Heart left ventricle (tissue), 16 donors: ENCODE results near the gene ANAPC10. TPM values are rescaled to one million over a fixed set of nuclear protein-coding genes. Genes with fewer than 3 reads are reported as not detected.

Experiments used
- ATAC-seq, 4 donors: fragments of 200-7000 bp; cut with Tn5 transposase; one replicate each; pipeline ENCODE4 v1.9.1; 2020 to 2022; ENCODE audit warnings: moderate library complexity in 4 of 4, mild to moderate bottlenecking in 3 of 4, moderate number of reproducible peaks in 1 of 4
- DNase-seq, 5 donors: peaks; one replicate each; pipeline ENCODE4 v3.0.0-alpha.2; 2020
- H3K27ac ChIP-seq, 12 donors: fragments of 200-600 bp; sonication (generic) in 4 of 12; one replicate each; pipeline versions ENCODE4 v1.5.0 to v1.8.0; 2016 to 2022; ENCODE audit warnings: mild to moderate bottlenecking in 2 of 12
- H3K27me3 ChIP-seq, 9 donors: fragments of 200-600 bp; sonication (generic) in 2 of 9; one replicate each; pipeline versions ENCODE4 v1.5.1 to v1.8.0; 2016 to 2022; ENCODE audit warnings: mild to moderate bottlenecking in 3 of 9
- H3K36me3 ChIP-seq, 9 donors: fragments of 200-600 bp; sonication (generic) in 2 of 9; one replicate each; pipeline versions ENCODE4 v1.5.0 to v1.8.0; 2018 to 2022; ENCODE audit warnings: mild to moderate bottlenecking in 2 of 9
- H3K4me1 ChIP-seq, 12 donors: fragments of 200-600 bp; sonication (generic) in 4 of 12; one replicate each; pipeline versions ENCODE4 v1.5.0 to v1.8.0; 2016 to 2022; ENCODE audit warnings: mild to moderate bottlenecking in 3 of 12
- H3K4me3 ChIP-seq, 12 donors: fragments of 200-600 bp; sonication (generic) in 4 of 12; one replicate each; pipeline versions ENCODE4 v1.5.0 to v1.8.0; 2017 to 2022; ENCODE audit warnings: mild to moderate bottlenecking in 9 of 12, moderate library complexity in 4 of 12
- H3K9me3 ChIP-seq, 12 donors: fragments of 200-600 bp; sonication (generic) in 4 of 12; one replicate each; pipeline versions ENCODE4 v1.5.0 to v1.8.0; 2016 to 2022; ENCODE audit warnings: mild to moderate bottlenecking in 1 of 12
- CTCF ChIP-seq, 12 donors: fragments of 200-600 bp; sonication (generic) in 4 of 12; IDR thresholded peaks; one replicate each; pipeline versions ENCODE4 v1.5.0 to v1.8.0; 2018 to 2022; ENCODE audit warnings: antibody characterized with exemption in 12 of 12, mild to moderate bottlenecking in 5 of 12
- POLR2A ChIP-seq, 2 donors: fragments of 450-650 bp; IDR thresholded peaks; one replicate each; pipeline ENCODE4 v1.6.1; 2017; ENCODE audit warnings: antibody characterized with exemption in 2 of 2, mild to moderate bottlenecking in 2 of 2, moderate library complexity in 2 of 2
- WGBS, 4 donors: extraction: QIAGEN DNeasy Blood & Tissue Kit in 2 of 4; methylation state at CpG; one replicate each; pipeline versions ENCODE4 v1.1.5 to v1.1.7; 2013 to 2018; 5-methylcytosine and 5-hydroxymethylcytosine counted together
- intact Hi-C, 10 donors: fragments of 100-400 bp; cut with DNase I; formaldehyde crosslinking; loops; one replicate each; pipeline versions ENCODE4 v1.11.1 to v1.14.2; 2022
- polyA plus RNA-seq, 2 donors: library from polyadenylated mRNA; stranded (reverse); fragments of 200-250 nt; gene quantifications; one replicate each; pipeline ENCODE4 v1.2.3, GENCODE V29; 2013
- total RNA-seq, 9 donors: library from RNA; depleted of rRNA in 2 of 9; stranded (reverse); fragments of >200 nt in 2 of 9; fragmentation: NEBNext Ultra II Directional in 3 of 9; extraction: Animal tissue kit (Norgen Biotek cat#: 25700) in 3 of 9; gene quantifications; one replicate each; pipeline versions ENCODE4 v1.1.0 to v1.2.4, GENCODE V29; 2016 to 2023
- donor health status: ischemic (EF 13 %, LVEDD 7.1; RV severe dilation, severe dysfunction).
- donor health status: healthy with polysubstance abuse.
- donor health status: DM: no; HTN: yes; CAD: no.
- donor health status: DM: no; HTN: no; CAD: no.
- donor health status: ischemic (EF 25% LVEDD 6.9; RV normal size, moderate dysfunction).
- donor health status: ischemic (EF 25% LVEDD 5.7; RV mildly dilated, moderate dysfunction).
- donor health status: healthy.
- donor health status: DM: yes; HTN: yes; CAD: no.
- donor health status: ischemic (EF 35%, LVEDD 5.7; RV mildly dilated, moderate dysfunction).
- donor health status: nonischemic (EF 11% LVEDD 7.7; RV severe dilation, severe dysfunction).
- donor health status: DM: yes; HTN: yes; CAD: no.
- donor health status: PGD.
- donor health status: ischemic (EF 29% LVEDD 5.4; RV normal size, mild dysfunction).
- donor health status: nonischemic (EF 23%, LVEDD 6.1; RV moderate dilation, normal function).

ANAPC10 gene
- total and polyA plus RNA-seq, 11 donors, result 12.3 to 26.9 (median 13.6) TPM

DNA sequence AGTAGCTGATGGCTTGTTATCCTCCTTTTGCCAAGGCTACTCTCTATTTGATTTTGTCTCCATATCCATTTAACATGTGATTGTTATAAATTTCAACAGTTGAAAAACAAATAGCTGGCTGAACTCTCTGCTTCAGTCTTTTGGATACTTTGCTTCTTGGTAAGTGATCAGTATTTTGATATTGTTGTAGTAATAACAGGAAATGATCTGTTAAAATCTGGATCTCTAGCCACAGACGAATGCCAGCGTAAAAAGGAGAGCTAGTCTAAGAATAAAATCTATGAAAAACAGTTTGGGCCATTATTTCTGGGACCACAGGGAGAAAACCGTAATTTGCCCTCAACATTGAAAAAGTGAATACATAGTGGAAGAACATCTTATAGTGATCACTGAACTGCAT lies 113.8 kb downstream of the ANAPC10 start:
- DNase-seq (no peak), ATAC-seq (no peak)
- Histone ChIP-seq H3K9me3 (peaks cover 0 to 26% (median 4%) of the 10 kb centered on the region in 12 donors), H3K4me3 (no peak overlapping the region), H3K27me3 (no peaks in the 10 kb centered on the region), H3K36me3 (no peaks in the 10 kb centered on the region), H3K27ac (no peak overlapping the region), H3K4me1 (no peaks in the 10 kb centered on the region)
- TF ChIP-seq CTCF (IDR thresholded peaks at IDR 0.05) (no peak), POLR2A (IDR thresholded peaks at IDR 0.05) (no peak)
- WGBS, 4 donors, result 67 to 81% (median 77%) methylated on average over 3 of the region's 3 CpGs
- intact Hi-C loops, result no loop called here

DNA sequence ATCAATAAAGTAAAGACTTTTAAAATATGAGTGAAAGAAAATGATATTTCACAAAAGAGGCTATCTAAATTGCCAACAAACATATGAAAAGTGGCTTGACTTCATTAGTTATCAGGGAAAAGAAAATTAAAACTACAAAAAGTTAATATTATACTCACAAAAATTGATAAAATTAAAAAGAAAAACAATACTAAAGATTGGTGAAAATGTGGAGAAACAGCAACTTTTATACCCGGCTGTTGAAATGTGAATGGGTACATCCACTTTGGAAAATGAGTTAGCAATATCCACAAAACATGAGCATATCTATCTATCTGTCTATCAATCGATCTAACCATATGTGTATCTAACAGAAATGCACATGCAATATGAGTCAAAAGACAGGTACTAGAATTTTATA lies 122.3 kb downstream of the ANAPC10 start:
- Histone ChIP-seq H3K27me3 (no peaks in the 10 kb centered on the region), H3K4me1 (no peaks in the 10 kb centered on the region), H3K4me3 (no peak overlapping the region), H3K9me3 (peaks cover 0 to 30% (median 10%) of the 10 kb centered on the region in 12 donors), H3K27ac (no peak overlapping the region), H3K36me3 (no peaks in the 10 kb centered on the region)
- TF ChIP-seq CTCF (IDR thresholded peaks at IDR 0.05), result no peak
- 93 to 97% (median 94%) methylated on average over 2 of the region's 2 CpGs for WGBS, 4 donors
- intact Hi-C loops, result no loop called here
- DNase-seq (no peak), ATAC-seq (no peak)

DNA sequence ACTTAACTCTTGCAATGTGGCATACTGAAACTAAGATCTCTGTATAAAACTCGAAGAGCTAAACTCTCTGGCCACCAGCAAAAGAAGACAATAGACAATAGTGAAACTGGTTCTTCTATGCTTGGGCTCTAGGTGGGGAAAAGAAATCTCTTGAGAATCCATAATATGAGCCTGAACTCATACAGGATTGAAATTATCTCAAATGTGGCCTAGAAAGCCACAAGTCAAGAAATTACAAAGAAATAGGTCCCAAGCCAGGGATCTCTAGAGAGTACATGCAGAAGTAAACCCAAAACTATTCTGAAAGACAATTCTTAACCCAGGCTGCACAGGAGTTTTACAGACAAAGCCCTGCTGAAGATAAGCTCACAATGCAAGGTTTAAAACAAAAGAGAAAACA lies 127.4 kb downstream of the ANAPC10 start:
- intact Hi-C loops, result no loop called here
- whole genome bisulfite sequencing, 4 donors, result 71 to 76% (median 73%) methylated on average over 1 of the region's 1 CpG
- no peak for DNase-seq

GRCh38 chr4:144969821-144970220 lies 128.2 kb downstream of the ANAPC10 start:
- intact Hi-C loops, result no loop called here
- Histone ChIP-seq H3K4me3 (no peak overlapping the region), H3K36me3 (no peaks in the 10 kb centered on the region), H3K4me1 (no peaks in the 10 kb centered on the region), H3K9me3 (peaks cover 0 to 9% (median 0%) of the 10 kb centered on the region in 12 donors), H3K27me3 (no peaks in the 10 kb centered on the region), H3K27ac (no peak overlapping the region)
- TF ChIP-seq POLR2A (IDR thresholded peaks at IDR 0.05) (no peak), CTCF (IDR thresholded peaks at IDR 0.05) (no peak)
- ATAC-seq (no peak), DNase-seq (no peak)
- 92 to 94% (median 93%) methylated on average over 2 of the region's 2 CpGs for WGBS, 4 donors

More for the DNA sequence above, 127.4 kb downstream of the ANAPC10 start:
- Histone ChIP-seq H3K36me3 (no peaks in the 10 kb centered on the region), H3K4me1 (no peaks in the 10 kb centered on the region), H3K27ac (no peak overlapping the region), H3K27me3 (no peaks in the 10 kb centered on the region), H3K9me3 (peaks cover 0 to 15% (median 2%) of the 10 kb centered on the region in 12 donors), H3K4me3 (no peak overlapping the region)
- ATAC-seq, result no peak
- TF ChIP-seq CTCF (IDR thresholded peaks at IDR 0.05), result no peak
- TF ChIP-seq POLR2A (IDR thresholded peaks at IDR 0.05), result no peak
